Measurements from ENCODE around the gene DCAF8.

DCAF8 gene

GRCh38 chr1:160222546-160222945 is 39.8 kb downstream of the DCAF8 start:
- no peak for DNase-seq

- DNase-seq = no peak
Measured at GRCh38 chr1:160221089-160221488, 41.3 kb downstream of the DCAF8 start.

GRCh38 chr1:160220301-160220700 is 42.0 kb downstream of the DCAF8 start:
- DNase-seq = no peak

DNA sequence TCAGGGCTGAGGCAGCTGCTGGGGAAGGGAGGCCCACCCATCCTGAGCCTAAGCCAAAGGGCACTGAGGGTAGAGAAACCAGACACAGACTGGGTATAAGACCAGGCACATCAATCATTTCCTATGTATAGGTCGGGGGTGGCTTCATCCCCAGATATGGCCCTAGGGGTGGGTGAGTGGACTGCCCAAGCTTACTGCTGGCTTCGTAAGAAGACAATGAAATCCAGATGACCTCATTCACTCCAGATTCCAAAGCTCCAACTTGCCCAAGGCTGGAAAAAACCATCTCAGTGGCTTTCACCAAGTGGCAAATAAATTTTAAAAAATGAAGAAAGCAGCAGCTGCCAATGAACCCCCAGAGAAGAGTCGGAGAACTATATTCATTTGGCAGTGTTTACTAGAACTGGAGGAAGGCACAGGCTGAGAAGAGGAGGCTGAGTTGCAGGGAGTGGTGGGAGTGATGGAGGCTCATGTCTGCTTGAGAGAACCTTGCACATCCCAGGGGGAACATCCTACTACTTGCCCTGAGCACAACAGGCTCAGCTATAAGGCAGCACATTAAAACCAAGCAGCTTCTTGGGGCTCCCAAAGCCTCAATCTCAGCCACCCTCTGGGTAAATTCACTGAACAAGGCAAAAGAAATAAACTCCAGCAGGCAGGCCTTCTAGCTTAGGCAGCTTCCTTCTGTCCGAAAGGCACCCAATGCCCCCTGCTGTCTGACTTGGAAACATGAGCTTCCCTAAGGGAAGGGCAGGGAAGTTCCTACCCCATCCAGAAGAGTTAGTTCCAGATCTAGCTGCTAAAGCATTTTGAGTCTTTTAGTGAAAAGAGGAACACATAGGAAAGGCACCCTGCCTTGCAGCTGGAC is 43.1 kb downstream of the DCAF8 start:
- DNase-seq = no peak

DNA sequence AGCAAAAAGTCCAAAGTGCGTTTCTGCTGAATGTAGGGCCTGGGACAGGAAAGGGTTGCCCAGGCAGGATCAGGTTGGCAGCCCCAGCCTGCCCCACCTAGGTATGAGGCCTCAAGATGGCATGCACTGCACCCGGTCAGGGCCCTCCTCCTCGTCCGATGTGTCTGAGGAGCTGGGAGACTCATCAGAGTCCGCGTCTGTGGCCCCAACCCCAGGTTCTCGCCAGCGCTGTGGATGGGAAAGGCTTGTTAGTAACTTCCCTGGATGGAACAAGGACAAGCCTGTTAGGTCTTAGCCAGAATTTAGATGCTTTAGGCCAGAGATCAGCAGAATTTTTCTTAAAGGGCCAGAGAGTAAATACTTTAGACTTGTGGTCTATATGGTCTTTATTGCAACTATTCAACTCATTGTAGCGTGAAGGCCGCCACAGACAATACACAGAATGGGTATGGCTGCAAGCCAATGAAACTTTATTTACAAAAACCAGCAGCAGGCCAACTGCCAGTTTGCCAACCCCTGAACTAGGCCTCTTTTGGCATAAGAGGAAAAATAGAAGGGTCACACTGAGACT is 44.8 kb downstream of the DCAF8 start:
- no peak for DNase-seq

GRCh38 chr1:160216301-160216700 is 46.0 kb downstream of the DCAF8 start:
- no peak for DNase-seq

DNA sequence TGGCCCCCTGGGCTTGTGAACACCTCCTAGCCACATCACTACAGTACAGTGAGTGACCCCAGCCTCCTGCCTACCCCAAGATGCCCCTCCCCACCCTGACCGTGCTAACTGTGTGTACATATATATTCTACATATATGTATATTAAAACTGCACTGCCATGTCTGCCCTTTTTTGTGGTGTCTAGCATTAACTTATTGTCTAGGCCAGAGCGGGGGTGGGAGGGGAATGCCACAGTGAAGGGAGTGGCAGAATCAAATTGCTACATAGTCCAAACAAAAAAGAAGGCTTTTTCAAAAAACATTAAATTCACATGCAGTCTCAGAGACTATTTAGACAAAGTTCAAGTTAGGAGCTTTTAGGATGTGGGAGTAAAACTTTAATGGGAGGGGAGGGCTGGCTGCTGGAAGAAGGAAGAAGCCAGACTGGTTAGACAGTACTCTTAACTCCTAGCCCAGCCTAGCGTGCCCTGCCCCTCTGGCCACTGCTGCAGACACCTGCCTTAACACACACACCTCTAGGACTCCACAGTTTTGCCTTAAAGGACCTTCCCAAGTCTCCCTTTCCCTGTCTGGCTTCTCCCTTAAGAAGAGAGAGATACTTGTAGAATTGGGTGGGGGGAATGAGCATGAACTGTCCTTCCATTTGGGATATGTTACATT is 47.7 kb downstream of the DCAF8 start:
- DNase-seq = no peak

DNA sequence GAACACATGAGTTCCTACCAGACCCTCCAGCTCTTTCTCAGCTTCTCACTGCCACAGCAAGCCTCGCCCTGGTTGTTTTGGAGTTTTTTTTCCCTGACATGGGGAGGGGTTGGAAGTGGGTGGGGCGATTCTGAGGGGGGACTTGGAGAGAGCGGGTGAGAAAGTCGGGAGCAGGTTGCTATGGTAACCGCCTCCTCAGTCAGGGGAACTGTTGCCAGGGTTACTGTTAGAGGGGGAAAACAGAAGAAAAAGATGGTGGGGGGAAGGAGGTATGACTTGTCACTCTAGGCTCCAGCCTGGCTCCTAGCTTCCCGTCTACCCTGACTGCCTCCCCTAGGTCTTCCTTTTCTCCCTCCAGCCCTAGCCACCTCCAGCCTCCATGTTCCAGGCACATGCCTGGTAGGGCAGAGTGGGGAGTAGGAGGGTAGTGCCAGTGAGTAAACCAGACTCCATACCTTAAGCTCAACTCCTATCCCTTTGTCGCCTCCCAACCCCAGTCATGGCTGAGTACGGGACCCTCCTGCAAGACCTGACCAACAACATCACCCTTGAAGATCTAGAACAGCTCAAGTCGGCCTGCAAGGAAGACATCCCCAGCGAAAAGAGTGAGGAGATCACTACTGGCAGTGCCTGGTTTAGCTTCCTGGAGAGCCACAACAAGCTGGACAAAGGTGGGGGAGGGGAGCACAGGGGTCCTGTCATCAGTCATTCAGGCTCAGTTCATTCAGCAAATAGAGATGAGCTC is 51.1 kb downstream of the DCAF8 start:
- no peak for DNase-seq

- no peak for DNase-seq
Measured at GRCh38 chr1:160210561-160210960, 51.8 kb downstream of the DCAF8 start.

DNA sequence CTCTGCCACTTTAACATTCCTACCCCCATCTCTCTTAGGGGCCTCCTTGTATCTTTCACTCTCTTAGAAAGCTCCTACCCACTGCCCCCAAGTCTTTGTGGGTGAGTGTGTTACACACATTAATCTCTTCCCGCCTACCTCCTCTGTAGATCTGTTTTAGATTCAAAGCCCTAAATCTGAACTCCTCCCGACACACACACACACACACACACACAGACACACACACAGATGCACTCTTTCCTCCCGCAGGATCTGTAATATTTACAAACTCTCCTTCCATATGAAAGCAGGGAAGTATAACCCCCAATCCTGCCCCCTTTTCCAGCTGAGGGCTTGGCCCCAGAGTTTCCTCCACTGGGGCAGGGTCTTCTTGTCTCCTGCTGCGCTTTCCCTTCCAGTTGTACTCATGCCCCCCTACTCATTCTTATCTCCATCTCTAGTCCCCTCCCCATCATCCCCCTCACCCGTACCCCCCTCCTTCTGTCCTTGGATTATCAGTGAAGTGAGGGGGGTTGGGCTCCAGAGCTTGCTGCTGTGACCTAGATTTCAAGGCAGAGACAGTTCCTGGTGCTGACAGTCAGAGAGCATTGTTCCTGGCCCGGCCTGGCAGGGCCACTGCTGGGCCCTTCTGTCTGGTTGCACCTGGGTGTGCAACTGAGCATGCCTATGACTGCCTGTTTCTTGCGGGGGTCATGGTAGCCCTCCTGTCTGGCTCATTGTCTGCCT is 52.9 kb downstream of the DCAF8 start:
- no peak for DNase-seq

- no peak for DNase-seq
Measured at GRCh38 chr1:160208557-160209320, 53.6 kb downstream of the DCAF8 start.

- no peak for DNase-seq
Measured at GRCh38 chr1:160207771-160208556, 54.4 kb downstream of the DCAF8 start.

DNA sequence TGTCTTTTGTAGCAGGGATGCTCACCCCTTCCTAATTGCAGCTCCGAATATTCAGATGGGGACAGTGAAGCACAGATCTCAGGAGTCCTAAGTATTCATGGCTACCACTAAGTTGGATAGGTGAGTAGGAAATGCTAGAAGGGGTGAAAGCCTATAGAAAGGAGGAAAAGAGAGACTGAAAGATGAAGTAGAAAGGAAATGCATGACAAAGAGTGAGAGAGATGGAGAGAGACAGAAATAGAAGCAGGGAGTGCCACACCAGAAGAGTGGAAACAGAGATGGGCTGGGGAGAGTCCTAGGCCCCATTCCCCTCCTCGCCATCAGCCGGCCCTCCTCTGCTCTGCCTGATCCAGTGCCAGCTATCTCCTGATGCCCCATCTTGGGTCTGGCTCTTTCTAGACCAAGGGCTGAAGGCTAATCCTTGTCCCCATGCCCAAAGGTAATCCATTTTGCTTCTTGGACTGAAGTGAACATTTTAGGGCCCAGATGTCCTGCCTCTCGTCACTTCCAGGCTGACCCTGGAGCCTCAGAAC is 55.2 kb downstream of the DCAF8 start:
- DNase-seq = no peak

- DNase-seq = no peak
Measured at GRCh38 chr1:160206421-160207117, 55.8 kb downstream of the DCAF8 start.

- DNase-seq = no peak
Measured at GRCh38 chr1:160206036-160206389, 56.3 kb downstream of the DCAF8 start.

DNA sequence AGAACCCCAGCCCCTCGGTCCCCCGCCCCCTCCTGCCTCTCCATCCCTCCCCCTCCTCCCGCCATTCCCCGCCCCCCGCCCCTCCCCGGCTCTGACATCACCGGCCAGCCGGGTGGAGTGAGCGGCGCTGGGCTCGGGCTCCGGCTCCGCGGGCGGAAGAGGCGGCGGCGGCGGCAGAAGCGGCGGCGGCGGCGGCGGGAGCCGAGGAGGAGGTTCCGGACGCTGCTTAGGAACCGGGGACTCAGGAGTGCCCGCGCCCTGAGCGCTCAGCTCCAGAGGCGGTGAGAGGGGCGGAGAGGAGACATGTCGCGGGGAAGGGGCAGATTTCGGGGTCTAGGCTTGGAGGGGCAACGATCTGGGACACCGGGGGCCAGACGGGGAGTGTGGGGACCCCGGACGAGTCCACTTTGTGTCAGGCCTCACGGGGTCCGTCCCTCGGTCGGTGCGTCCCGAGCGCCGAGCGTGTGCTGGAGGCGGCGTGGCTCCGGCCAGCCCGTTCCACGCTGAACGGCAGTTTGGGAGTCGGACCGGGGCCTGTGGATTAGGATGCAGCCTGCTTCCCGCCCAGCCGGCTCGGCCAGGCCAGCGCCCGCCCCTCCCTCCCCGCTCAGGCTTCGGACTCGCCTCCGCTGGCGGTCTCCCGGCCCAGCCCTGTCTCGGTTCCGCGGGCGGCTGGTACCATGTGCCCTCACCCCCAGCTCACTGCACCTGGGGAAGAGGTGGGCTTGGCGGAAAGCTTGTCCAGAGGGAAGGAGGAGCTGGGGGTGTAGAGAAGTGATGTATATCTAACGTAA is 56.9 kb downstream of the DCAF8 start, which contains the start of gene PEA15:
TSS of gene PEA15 (plus strand) at position 143 of the 794 bp plus-strand sequence. CDS start 6,161 bp downstream, outside the sequence.
- DNase-seq = no peak

DNA sequence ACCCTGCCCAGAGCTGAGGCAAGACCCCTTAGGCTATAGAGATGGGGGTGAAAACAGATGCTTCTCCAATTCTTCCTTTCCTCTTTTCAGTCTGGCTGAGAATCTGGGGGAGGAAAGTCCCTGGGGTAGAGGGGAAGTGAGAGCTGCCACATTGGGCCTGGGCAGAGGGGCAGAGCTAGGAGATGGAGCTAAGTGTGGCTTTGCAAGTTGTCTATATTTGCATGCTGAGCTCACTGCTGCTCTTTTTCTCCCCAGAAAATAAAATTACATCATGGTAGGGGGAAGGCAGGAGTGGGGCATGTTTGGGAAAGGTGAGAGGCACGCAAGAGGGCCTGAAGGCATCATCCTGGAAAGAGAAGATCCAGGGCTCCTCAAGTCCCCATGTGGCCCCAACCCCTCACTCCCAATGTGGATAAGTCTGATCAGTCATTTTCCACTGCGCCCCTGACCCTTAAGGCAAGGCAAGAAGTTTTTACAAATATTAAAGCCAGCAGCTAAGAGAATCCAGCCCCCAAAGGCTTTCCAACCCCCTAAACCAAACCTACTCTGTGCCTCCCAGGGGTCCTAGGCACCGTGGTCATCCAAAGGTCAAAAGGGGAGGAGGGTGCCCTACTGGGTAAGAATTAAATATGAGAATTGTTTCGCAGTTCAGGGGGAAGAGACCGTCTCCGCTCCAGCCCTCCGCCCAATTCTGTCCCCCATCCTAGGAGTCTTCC is 57.7 kb downstream of the DCAF8 start:
- no peak for DNase-seq

DNA sequence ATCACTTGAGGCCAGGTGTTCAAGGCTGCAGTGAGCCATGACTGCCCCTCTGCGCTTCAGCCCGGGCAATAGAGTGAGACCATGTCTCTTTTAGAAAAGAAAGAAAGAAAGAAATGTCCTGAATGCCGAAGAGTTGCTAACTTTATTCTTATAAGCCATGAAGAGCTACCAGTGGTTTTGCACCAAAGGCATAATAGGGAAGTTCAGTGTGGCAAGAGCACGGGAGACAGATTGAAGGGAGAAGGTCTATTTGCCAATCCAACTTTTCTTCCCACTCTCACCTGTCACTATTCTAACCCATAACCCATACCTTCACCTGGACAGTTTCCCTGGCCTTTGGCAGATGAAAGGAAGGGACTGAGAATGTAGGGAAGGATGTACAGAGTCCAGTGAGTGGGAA is 61.6 kb downstream of the DCAF8 start:
- DNase-seq = no peak
